Skeletal muscle satellite cell (primary cell): ENCODE data around the gene NDUFB7. TPM values are rescaled to one million over a fixed set of nuclear protein-coding genes. Genes with fewer than 3 reads are reported as not detected.
"Not testable (repeated sequence)": the region's sequence is repeated elsewhere in the genome, so short reads cannot be mapped to it uniquely, and the experiment has no call there.

ENCODE experiments used
- H3K27me3 ChIP-seq: 2 replicates; pipeline ENCODE4 v1.7.0; 2013; ENCODE audit warnings: low read length; ENCODE audit not compliant: control insufficient read depth, insufficient read depth
- H3K36me3 ChIP-seq: 2 replicates; pipeline ENCODE4 v1.7.0; 2013; ENCODE audit warnings: mild to moderate bottlenecking, control low read depth, low read length; ENCODE audit not compliant: insufficient read depth
- H3K4me1 ChIP-seq: 2 replicates; pipeline ENCODE4 v1.7.0; 2013; ENCODE audit warnings: low read length; ENCODE audit not compliant: control insufficient read depth, insufficient read depth
- H3K4me2 ChIP-seq: 2 replicates; pipeline ENCODE4 v1.7.0; 2013; ENCODE audit warnings: mild to moderate bottlenecking, low read length
- H3K4me3 ChIP-seq: 2 replicates; pipeline ENCODE4 v1.7.0; 2013; ENCODE audit warnings: low read length
- H3K9ac ChIP-seq: 2 replicates; pipeline ENCODE4 v1.7.0; 2013; ENCODE audit warnings: mild to moderate bottlenecking, low read depth, low read length, moderate library complexity
- H3K9me3 ChIP-seq: replicated peaks from 2 replicates; pipeline ENCODE4 v1.7.0; 2013; ENCODE audit warnings: mild to moderate bottlenecking, control low read depth, low read length
- total RNA-seq: library from RNA; depleted of rRNA; stranded (reverse); fragments of >200 nt; gene quantifications from 2 replicates; pipeline ENCODE4 v1.2.3, GENCODE V29; 2012; rRNA removed

Gene NDUFB7
- total RNA-seq = 292 and 323 TPM in 2 replicates

DNA sequence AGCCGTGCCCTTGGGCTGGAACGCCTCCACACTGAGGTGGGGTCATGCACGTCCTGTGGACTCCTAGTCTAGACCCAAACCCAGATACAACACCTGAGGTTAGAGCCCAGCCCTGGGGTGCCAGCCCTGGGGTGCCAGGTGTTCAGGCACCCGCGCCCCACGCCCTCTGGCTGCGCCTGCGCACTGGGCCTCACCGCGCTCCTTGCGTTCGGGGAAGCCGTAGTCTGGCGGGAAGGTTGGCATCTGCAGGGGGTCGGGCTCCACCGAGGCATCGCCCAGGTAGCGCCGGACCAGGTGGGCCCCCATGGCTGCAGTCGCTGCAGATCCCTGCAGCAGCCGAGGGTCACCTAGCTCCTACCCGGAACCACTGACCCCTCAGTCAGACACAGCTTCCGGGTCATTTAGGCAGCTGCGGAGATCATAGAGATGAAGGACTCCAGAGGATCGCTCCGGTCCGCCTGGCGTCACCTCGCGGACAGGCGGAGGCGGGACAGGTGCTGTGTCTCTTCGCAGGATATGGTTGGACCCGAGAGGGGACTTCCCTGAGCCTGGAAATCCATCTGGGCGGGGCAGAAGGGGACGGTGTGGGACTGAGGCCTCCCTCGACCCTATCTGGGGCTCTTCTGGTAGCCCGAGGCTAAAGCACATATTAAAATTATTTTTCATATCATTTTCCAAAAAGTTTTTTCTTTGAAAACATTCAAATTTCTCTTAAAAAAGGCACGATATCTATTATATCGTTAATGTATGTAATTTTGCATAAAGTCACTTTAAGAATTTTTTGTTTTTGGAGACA lies at the start of gene NDUFB7:
Gene NDUFB7 (minus strand): TSS at position 372 of the 796 bp plus-strand sequence. CDS start 66 bp downstream, at position 306.
- Histone ChIP-seq H3K27me3 (no peaks in the 10 kb centered on the region), H3K36me3 (no peaks in the 10 kb centered on the region), H3K4me2 (peak within 1 kb of the TSS; percentile 90), H3K4me3 (peak within 1 kb of the TSS; percentile 99), H3K9ac (peak within 1 kb of the TSS; percentile 89), H3K9me3 (no peaks in the 10 kb centered on the region), H3K4me1 (peaks cover 12% of the 10 kb centered on the region)

- H3K4me1 ChIP-seq = no peaks in the 10 kb centered on the region
- H3K27me3 ChIP-seq = no peaks in the 10 kb centered on the region
- no peaks in the 10 kb centered on the region for H3K9me3 ChIP-seq
- no peak overlapping the region for H3K9ac ChIP-seq
- no peaks in the 10 kb centered on the region for H3K36me3 ChIP-seq
- H3K4me3 ChIP-seq = no peak overlapping the region
- H3K4me2 ChIP-seq = no peak overlapping the region
Measured at GRCh38 chr19:14619404-14619803, 47.5 kb upstream of the NDUFB7 start.

DNA sequence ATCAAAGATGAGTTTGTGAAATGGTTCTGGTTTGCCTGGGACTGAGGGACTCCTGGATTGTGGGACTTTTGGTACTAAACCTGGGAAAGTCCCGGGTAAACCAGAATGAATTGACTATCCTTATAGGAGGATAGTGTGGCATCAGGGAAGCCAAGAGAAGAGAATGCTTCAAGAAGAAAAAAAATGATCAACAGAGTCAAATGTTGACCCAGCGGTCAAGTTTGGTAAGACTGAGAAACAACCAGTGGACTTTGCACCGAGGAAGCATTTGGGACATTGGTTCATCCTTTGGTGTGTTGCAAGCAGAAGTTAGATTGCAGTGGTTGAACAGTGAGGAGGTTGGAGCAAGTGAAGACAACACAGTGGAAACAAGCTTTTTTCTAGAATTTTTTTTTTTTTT lies 44.5 kb upstream of the NDUFB7 start:
- no peaks in the 10 kb centered on the region for H3K9me3 ChIP-seq
- no peak overlapping the region for H3K4me3 ChIP-seq
- H3K27me3 ChIP-seq = no peaks in the 10 kb centered on the region
- no peak overlapping the region for H3K4me2 ChIP-seq
- no peaks in the 10 kb centered on the region for H3K4me1 ChIP-seq
- H3K9ac ChIP-seq = no peak overlapping the region
- H3K36me3 ChIP-seq = no peaks in the 10 kb centered on the region

GRCh38 chr19:14615623-14616022 lies 43.8 kb upstream of the NDUFB7 start:
- no peaks in the 10 kb centered on the region for H3K27me3 ChIP-seq
- H3K4me1 ChIP-seq = no peaks in the 10 kb centered on the region
- H3K36me3 ChIP-seq = no peaks in the 10 kb centered on the region
- no peak overlapping the region for H3K9ac ChIP-seq
- H3K9me3 ChIP-seq = no peaks in the 10 kb centered on the region
- no peak overlapping the region for H3K4me3 ChIP-seq
- H3K4me2 ChIP-seq = no peak overlapping the region

DNA sequence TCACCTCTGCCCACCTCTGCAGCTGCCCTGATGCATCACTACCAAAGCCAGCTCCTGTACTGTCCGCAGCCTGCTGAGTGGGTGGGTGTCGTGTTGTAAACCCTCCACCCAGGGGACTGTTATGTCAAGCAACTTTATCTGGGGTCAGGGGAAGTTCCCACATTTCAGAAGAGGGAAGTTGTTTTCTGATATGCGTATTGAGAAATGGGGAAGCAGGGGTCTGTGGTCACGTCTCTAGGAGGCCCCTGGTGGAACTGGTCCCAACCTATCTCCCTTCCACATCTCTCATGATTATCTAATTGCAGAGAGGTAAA lies 42.2 kb upstream of the NDUFB7 start:
- no peaks in the 10 kb centered on the region for H3K36me3 ChIP-seq

GRCh38 chr19:14613399-14614098 lies 41.7 kb upstream of the NDUFB7 start:
- not testable (repeated sequence) for H3K36me3 ChIP-seq, H3K4me2 ChIP-seq, H3K27me3 ChIP-seq, H3K9me3 ChIP-seq, H3K4me1 ChIP-seq, H3K4me3 ChIP-seq, H3K9ac ChIP-seq

More for the DNA sequence above, 42.2 kb upstream of the NDUFB7 start:
- Histone ChIP-seq H3K9me3 (no peaks in the 10 kb centered on the region), H3K4me3 (no peak overlapping the region), H3K27me3 (no peaks in the 10 kb centered on the region), H3K4me1 (no peaks in the 10 kb centered on the region), H3K9ac (no peak overlapping the region), H3K4me2 (no peak overlapping the region)

DNA sequence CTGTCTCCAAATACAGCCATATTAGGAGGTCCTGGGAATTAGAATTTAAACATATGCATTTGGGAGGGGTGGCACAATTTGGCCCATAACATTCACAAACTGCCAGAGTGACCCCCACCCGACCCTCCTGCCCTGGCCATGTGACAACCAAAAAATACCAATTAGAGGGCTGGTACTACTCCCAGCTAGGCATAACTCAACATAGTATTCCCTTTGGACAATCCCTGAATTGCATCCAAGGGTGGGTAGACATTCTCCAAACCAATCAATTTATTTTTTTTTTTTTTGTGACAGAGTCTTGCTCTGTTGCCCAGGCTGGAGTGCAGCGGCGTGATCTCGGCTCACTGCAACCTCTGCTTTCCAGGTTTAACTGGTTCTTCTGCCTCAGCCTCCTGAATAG lies 40.8 kb upstream of the NDUFB7 start:
- Histone ChIP-seq H3K4me3 (no peak overlapping the region), H3K4me2 (no peak overlapping the region), H3K9me3 (no peaks in the 10 kb centered on the region), H3K36me3 (no peaks in the 10 kb centered on the region), H3K4me1 (no peaks in the 10 kb centered on the region), H3K27me3 (no peaks in the 10 kb centered on the region), H3K9ac (no peak overlapping the region)

GRCh38 chr19:14612242-14612641 lies 40.4 kb upstream of the NDUFB7 start:
- not testable (repeated sequence) for H3K27me3 ChIP-seq, H3K4me3 ChIP-seq, H3K9me3 ChIP-seq, H3K36me3 ChIP-seq, H3K4me2 ChIP-seq, H3K9ac ChIP-seq, H3K4me1 ChIP-seq

- no peaks in the 10 kb centered on the region for H3K36me3 ChIP-seq
- no peak overlapping the region for H3K4me3 ChIP-seq
- no peak overlapping the region for H3K9ac ChIP-seq
- no peaks in the 10 kb centered on the region for H3K27me3 ChIP-seq
- H3K4me2 ChIP-seq = no peak overlapping the region
- H3K4me1 ChIP-seq = no peaks in the 10 kb centered on the region
- H3K9me3 ChIP-seq = no peaks in the 10 kb centered on the region
Measured at GRCh38 chr19:14611051-14611450, 39.2 kb upstream of the NDUFB7 start.

DNA sequence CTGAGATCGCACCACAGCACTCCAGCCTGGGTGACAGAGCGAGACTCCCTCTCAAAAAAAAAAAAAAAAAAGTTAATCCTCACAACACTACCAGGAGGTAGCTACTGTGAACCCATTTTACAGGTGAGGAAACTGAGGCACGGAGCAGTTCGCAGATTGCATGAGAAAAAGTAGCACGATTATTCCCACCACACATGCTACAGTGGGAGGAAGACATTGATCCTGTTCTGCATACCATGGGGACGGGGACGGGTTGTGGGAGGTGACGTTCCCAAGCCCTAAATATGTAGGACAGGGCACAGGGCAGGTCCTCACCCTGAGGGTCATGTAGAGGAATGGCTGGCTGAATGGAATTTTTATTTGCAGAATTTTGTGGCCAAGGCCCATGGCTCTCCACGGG lies 34.8 kb upstream of the NDUFB7 start:
- no peaks in the 10 kb centered on the region for H3K4me1 ChIP-seq
- H3K4me3 ChIP-seq = no peak overlapping the region
- no peak overlapping the region for H3K9ac ChIP-seq
- no peaks in the 10 kb centered on the region for H3K9me3 ChIP-seq
- H3K27me3 ChIP-seq = no peaks in the 10 kb centered on the region
- no peaks in the 10 kb centered on the region for H3K36me3 ChIP-seq
- no peak overlapping the region for H3K4me2 ChIP-seq

DNA sequence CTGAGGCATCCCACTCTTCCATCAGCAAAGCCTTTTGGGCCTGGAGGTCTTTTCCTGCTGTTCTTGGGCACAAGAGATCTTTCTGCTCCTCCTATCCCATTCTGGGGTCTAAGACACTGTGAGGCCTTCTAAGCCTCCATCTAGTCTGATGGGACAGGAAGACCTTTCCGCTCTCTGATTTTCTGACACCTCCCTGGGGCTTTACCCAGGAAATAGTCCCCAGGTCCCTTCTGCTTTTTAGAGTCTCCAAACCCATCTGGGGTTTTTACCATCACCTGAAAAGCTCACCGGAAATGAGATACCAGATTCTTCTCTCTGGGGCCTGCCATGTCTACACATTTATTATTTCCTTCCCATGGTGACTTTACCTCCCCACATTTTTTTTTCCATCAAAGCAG lies 32.1 kb upstream of the NDUFB7 start:
- Histone ChIP-seq H3K4me3 (no peak overlapping the region), H3K27me3 (no peaks in the 10 kb centered on the region), H3K4me2 (no peak overlapping the region), H3K9ac (no peak overlapping the region), H3K9me3 (no peaks in the 10 kb centered on the region), H3K4me1 (no peaks in the 10 kb centered on the region), H3K36me3 (no peaks in the 10 kb centered on the region)
